Mucosa of stomach (tissue), 1 donor: Measurements from ENCODE around the gene TRH.

ENCODE experiments used
- H3K27me3 ChIP-seq: one replicate; pipeline ENCODE4 v1.7.0; 2013; ENCODE audit warnings: mild to moderate bottlenecking, low read length; ENCODE audit not compliant: control insufficient read depth, insufficient read depth
- H3K36me3 ChIP-seq: one replicate; pipeline ENCODE4 v1.7.0; 2013; ENCODE audit warnings: low read length; ENCODE audit not compliant: control insufficient read depth, insufficient read depth
- H3K4me1 ChIP-seq: one replicate; pipeline ENCODE4 v1.7.0; 2013; ENCODE audit warnings: mild to moderate bottlenecking, low read length; ENCODE audit not compliant: control insufficient read depth, insufficient read depth
- H3K4me3 ChIP-seq: one replicate; pipeline ENCODE4 v1.7.0; 2013; ENCODE audit warnings: low read length
- H3K9ac ChIP-seq: one replicate; pipeline ENCODE4 v1.7.0; 2013; ENCODE audit warnings: mild to moderate bottlenecking, low read length, moderate library complexity
- H3K9me3 ChIP-seq: one replicate; pipeline ENCODE4 v1.7.0; 2013; ENCODE audit warnings: mild to moderate bottlenecking, low read length, moderate library complexity; ENCODE audit not compliant: control insufficient read depth
- donor health status: Pancreatic carcinoma.

TRH gene

DNA sequence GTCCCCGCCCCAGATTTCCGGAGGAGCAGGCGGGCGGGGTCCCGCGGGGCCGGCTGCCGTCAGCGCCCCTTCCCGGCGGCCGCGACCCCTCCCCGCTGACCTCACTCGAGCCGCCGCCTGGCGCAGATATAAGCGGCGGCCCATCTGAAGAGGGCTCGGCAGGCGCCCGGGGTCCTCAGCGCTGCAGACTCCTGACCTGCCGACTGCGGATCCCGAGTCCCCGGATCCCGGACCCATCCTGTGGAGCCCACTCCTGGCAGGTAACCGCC, at the start of gene TRH:
Gene TRH (plus strand): TSS at position 157 of the 269 bp plus-strand sequence. CDS start 1,097 bp downstream, outside the sequence.
- Histone ChIP-seq H3K4me3 (no peak within 1 kb of the TSS), H3K36me3 (no peaks in the 10 kb centered on the region), H3K9ac (no peak within 1 kb of the TSS), H3K4me1 (peaks cover 14% of the 10 kb centered on the region), H3K27me3 (peaks cover 51% of the 10 kb centered on the region), H3K9me3 (no peaks in the 10 kb centered on the region)

GRCh38 chr3:129927072-129927471, 47.4 kb upstream of the TRH start:
- peaks cover 4% of the 10 kb centered on the region for H3K27me3 ChIP-seq
- no peaks in the 10 kb centered on the region for H3K9me3 ChIP-seq
- H3K4me3 ChIP-seq, result no peak overlapping the region
- H3K36me3 ChIP-seq, result no peaks in the 10 kb centered on the region
- no peaks in the 10 kb centered on the region for H3K4me1 ChIP-seq
- no peak overlapping the region for H3K9ac ChIP-seq

DNA sequence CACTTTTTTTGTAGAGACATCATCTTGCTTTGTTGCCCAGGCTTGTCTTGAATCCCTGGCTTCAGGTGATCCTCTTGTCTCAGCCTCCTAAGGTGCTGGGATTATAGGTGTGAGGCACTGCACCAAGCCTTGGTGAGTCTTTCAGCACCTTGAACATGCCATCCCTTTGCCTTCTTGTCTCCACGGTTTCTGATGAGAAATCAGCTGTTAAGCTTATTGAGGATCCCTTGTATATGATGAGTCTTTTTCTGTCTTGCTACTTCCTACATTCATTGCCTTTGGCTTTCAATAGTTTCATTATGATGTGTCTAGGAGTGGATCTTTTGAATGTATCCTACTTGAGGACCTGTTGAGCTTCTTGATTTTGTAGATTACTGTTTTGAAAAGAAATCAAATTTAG, 45.1 kb upstream of the TRH start:
- H3K4me3 ChIP-seq, result no peak overlapping the region

DNA sequence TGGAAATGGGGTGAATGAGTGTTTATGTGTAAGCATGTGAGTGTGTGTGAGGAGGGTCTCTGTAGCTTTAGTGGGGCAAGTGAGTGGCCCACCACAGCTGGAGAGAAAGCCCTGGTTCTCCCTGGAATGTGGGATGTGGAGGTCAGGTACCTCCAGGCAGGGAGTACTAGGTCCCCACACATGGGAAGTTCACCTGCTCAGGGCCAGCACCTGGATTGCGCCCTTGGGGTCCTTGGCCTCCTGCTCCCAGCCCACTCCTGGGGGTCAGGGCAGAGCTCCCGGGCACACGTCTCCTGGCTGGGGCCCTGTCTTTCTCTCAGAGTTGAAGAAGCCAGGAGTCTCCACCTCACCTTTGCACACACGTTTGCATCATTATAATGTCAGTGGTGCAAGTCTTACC, 41.0 kb upstream of the TRH start:
- Histone ChIP-seq H3K27me3 (no peaks in the 10 kb centered on the region), H3K4me1 (no peaks in the 10 kb centered on the region), H3K9me3 (no peaks in the 10 kb centered on the region), H3K36me3 (no peaks in the 10 kb centered on the region), H3K9ac (no peak overlapping the region), H3K4me3 (no peak overlapping the region)

More for the DNA sequence above, 45.1 kb upstream of the TRH start:
- Histone ChIP-seq H3K27me3 (peaks cover 4% of the 10 kb centered on the region), H3K9ac (no peak overlapping the region), H3K9me3 (no peaks in the 10 kb centered on the region), H3K4me1 (no peaks in the 10 kb centered on the region), H3K36me3 (no peaks in the 10 kb centered on the region)

GRCh38 chr3:129934234-129935123, 40.0 kb upstream of the TRH start:
- Histone ChIP-seq H3K4me3 (no peak overlapping the region), H3K36me3 (no peaks in the 10 kb centered on the region), H3K9ac (peak overlapping the region; percentile 19), H3K27me3 (no peaks in the 10 kb centered on the region), H3K4me1 (no peaks in the 10 kb centered on the region), H3K9me3 (no peaks in the 10 kb centered on the region)

DNA sequence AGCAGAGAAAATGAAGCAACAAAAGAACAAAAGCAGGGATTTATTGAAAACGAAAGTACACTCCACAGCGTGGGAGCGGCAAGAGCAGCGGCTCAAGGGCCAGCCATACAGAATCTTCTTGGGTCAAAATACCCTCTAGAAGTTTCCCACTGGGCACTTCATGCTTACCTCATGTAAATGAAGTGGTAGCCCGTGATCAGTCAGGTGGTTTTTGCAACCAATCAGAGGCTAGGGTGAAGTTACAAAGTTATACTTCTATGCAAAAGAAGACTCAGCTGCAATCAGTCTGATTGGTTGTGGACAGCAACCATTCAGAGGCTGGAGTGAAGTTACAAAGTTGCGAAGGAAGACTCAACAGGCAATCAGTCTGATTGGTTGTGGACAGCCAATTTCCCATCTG, 37.8 kb upstream of the TRH start:
- no peaks in the 10 kb centered on the region for H3K4me1 ChIP-seq
- H3K9me3 ChIP-seq, result no peaks in the 10 kb centered on the region
- no peaks in the 10 kb centered on the region for H3K27me3 ChIP-seq
- peak overlapping the region; percentile 40 for H3K9ac ChIP-seq
- H3K4me3 ChIP-seq, result peak overlapping the region; percentile 23
- no peaks in the 10 kb centered on the region for H3K36me3 ChIP-seq

GRCh38 chr3:129937717-129938116, 36.8 kb upstream of the TRH start:
- Histone ChIP-seq H3K9ac (no peak overlapping the region), H3K9me3 (no peaks in the 10 kb centered on the region), H3K27me3 (no peaks in the 10 kb centered on the region)

DNA sequence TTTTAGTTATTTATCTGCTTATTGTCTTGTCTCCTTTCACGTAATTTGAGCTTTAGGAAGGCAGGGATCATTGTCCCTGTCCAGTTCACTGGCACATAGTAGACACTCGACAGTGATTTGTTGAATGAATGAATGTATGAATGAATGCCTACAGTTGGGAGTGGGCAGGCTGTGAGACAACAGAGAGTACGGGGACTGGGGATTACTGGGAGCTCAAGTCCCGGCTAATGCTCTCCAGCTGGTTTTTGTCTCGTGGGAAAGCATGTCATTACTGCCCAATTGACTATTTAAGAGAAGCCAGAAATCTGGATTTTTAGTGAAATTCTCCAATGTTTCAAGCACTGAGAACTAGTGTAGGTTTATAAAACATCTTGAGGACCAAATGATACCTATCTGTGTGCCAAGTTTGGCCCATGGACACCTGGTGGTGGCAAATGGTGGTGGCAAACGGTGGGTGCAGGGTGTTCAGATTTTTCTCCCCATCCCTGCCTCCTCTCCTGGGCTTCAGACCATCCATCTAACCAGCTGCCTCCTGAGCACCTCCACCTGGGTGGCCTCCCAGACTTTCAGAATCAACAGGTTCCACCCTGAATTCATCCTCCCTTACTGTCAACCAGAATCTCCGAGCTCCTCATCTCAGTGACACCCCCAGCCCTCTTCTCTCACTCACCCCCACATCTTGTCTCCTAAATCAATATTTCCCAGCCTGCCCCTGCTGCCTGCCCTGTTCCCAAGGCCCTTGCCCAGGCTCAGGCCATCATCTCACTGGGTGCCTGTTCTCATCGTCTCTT, 36.2 kb upstream of the TRH start:
- no peaks in the 10 kb centered on the region for H3K4me1 ChIP-seq
- H3K4me3 ChIP-seq, result no peak overlapping the region
- no peaks in the 10 kb centered on the region for H3K9me3 ChIP-seq
- H3K9ac ChIP-seq, result no peak overlapping the region
- H3K27me3 ChIP-seq, result no peaks in the 10 kb centered on the region
- no peaks in the 10 kb centered on the region for H3K36me3 ChIP-seq

More at GRCh38 chr3:129937717-129938116, 36.8 kb upstream of the TRH start:
- no peaks in the 10 kb centered on the region for H3K4me1 ChIP-seq
- no peaks in the 10 kb centered on the region for H3K36me3 ChIP-seq
- no peak overlapping the region for H3K4me3 ChIP-seq

DNA sequence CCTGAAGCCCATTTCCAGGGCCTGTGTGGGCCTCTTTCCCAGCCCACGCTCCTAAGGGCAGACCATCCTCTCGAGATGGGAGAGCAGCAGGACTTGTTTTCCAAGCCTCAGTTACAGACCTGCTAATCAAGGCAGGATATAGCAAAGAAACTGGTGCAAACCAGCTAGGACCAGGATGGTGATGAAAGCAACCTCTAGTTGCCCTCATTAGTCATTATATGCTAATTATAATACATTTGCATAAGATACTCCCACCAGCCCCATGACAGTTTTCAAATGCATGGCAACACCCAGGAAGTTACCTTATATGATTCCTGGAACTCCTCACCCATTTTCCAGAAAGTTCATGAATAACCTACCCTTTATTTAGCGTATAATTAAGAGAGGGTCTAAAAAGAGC, 34.4 kb upstream of the TRH start:
- H3K4me3 ChIP-seq, result no peak overlapping the region
- no peak overlapping the region for H3K9ac ChIP-seq
- H3K4me1 ChIP-seq, result no peaks in the 10 kb centered on the region
- no peaks in the 10 kb centered on the region for H3K36me3 ChIP-seq
- no peaks in the 10 kb centered on the region for H3K9me3 ChIP-seq
- H3K27me3 ChIP-seq, result peaks cover 4% of the 10 kb centered on the region

- H3K4me1 ChIP-seq, result no peaks in the 10 kb centered on the region
- H3K9ac ChIP-seq, result no peak overlapping the region
- H3K36me3 ChIP-seq, result no peaks in the 10 kb centered on the region
- H3K9me3 ChIP-seq, result no peaks in the 10 kb centered on the region
- no peak overlapping the region for H3K4me3 ChIP-seq
- H3K27me3 ChIP-seq, result peaks cover 7% of the 10 kb centered on the region
Measured at GRCh38 chr3:129942296-129942695, 32.2 kb upstream of the TRH start.

GRCh38 chr3:129943020-129943419, 31.5 kb upstream of the TRH start:
- H3K9me3 ChIP-seq, result no peaks in the 10 kb centered on the region
- no peak overlapping the region for H3K9ac ChIP-seq
- H3K27me3 ChIP-seq, result peaks cover 7% of the 10 kb centered on the region
- no peaks in the 10 kb centered on the region for H3K36me3 ChIP-seq
- no peak overlapping the region for H3K4me3 ChIP-seq
- no peaks in the 10 kb centered on the region for H3K4me1 ChIP-seq

DNA sequence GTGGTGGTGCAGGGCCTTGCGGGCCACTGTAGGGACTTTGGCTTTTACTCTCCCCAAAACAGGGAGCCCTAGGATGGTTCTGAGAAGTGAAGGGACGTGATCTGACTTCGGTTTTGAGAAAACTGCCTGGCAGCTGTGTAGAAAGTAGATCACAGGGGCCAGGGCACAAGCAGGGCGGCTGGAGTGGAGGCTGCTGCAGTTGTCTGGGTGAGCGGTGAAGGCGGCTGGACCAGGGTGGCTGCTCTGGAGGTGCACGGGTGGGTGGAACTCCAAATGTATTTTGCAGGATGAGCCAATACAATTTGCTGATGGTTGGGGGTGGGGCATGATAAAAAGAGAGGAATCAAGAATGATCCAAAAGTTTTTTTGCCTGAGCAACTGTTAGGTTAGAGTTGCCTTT, 29.8 kb upstream of the TRH start:
- H3K27me3 ChIP-seq, result peaks cover 7% of the 10 kb centered on the region
- H3K9me3 ChIP-seq, result no peaks in the 10 kb centered on the region
- H3K4me1 ChIP-seq, result no peaks in the 10 kb centered on the region
- no peak overlapping the region for H3K9ac ChIP-seq
- H3K4me3 ChIP-seq, result no peak overlapping the region
- no peaks in the 10 kb centered on the region for H3K36me3 ChIP-seq
